Neuron (in vitro differentiated cells): ENCODE data around the gene EIF2B4.
A peak's percentile ranks its signal among the peaks of the same experiment; 100 is the strongest.

Experiments
- H2AFZ ChIP-seq: one replicate; pipeline ENCODE4 v1.6.1; 2013; ENCODE audit warnings: low read depth, mild to moderate bottlenecking, inconsistent platforms, low read length, moderate library complexity
- H3K27me3 ChIP-seq: one replicate; pipeline ENCODE4 v1.6.1; 2013; ENCODE audit warnings: low read length; ENCODE audit not compliant: insufficient read depth
- H3K36me3 ChIP-seq: one replicate; pipeline ENCODE4 v1.6.1; 2013; ENCODE audit warnings: low read length; ENCODE audit not compliant: insufficient read depth
- H3K4me1 ChIP-seq: one replicate; pipeline ENCODE4 v1.6.1; 2013; ENCODE audit warnings: low read length; ENCODE audit not compliant: insufficient read depth
- H3K4me3 ChIP-seq: 2 replicates; pipeline ENCODE4 v1.5.1; 2013; ENCODE audit warnings: mild to moderate bottlenecking, low read length, moderate library complexity
- H3K9me3 ChIP-seq: one replicate; pipeline ENCODE4 v1.6.1; 2013; ENCODE audit warnings: low read length

The EIF2B4 gene

DNA sequence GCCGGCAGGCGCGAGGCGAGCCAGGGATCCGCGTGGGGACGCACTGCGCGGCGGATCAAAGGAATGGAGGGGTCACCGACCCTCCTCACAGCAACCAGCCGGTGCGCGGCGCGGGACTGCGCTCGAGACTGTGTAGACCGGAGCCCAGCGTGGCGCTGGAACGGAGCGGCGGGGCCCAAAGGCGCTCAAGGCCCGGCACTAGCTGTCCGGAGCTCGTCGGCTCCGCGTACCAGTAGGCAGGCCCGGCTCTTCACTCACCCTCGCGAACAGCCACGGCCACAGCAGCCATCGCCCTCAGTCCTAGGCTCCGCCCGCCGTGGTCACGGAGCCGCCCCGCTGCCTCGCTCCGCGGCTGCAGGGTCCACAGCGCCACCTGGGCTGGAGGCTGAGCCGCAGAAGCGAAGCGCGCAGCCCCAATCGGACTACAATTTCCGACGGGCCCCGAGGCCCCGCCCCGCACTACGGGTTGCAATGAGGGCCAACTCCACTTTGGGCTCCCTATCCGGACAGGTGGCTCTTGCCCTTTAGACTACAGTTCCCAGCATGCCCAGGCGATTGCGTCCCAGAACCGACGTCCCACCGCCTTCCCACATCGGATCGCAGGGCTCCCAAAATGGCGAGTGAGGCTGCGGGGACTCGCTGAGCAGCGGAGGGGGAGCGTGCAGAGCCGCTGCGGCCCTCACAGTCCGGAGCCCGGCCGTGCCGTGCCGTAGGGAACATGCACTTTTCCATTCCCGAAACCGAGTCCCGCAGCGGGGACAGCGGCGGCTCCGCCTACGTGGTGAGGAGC is at the start of gene EIF2B4, which contains the start of gene SNX17:
TSS of gene EIF2B4 (minus strand) at position 313 of the 790 bp plus-strand sequence. CDS start at position 289, 24 bp downstream.
TSS of gene SNX17 (plus strand) at position 591 of the 790 bp plus-strand sequence. CDS start at position 719, 128 bp downstream.
- peaks cover 57% of the 10 kb centered on the region for H3K36me3 ChIP-seq
- H3K9me3 ChIP-seq, result no peaks in the 10 kb centered on the region
- peak within 1 kb of the TSS; percentile 63 for H2AFZ ChIP-seq
- peak within 1 kb of the TSS; percentile 87 for H3K4me3 ChIP-seq
- no peaks in the 10 kb centered on the region for H3K27me3 ChIP-seq
- peaks cover 24% of the 10 kb centered on the region for H3K4me1 ChIP-seq

DNA sequence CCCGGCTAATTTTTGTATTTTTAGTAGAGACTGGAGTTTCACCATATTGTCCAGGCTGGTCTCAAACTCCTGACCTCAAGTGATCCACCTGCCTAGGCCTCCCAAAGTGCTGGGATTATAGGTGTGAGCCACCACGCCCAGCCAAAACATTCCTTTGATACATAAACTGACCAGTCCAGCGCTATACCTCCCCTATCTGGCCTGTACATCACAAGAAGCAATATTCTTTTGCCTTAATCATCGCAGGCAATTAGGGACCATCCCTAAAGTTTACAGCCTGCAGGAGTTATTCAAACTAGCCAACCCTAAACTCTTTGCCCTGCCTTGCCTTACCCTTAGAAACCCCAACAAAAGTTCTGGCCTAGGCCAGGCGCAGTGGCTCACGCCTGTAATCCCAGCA is 46.0 kb upstream of the EIF2B4 start:
- no peak overlapping the region for H3K4me3 ChIP-seq
- no peaks in the 10 kb centered on the region for H3K9me3 ChIP-seq
- H3K36me3 ChIP-seq, result no peaks in the 10 kb centered on the region
- no peaks in the 10 kb centered on the region for H3K27me3 ChIP-seq
- no peak overlapping the region for H2AFZ ChIP-seq
- no peaks in the 10 kb centered on the region for H3K4me1 ChIP-seq

DNA sequence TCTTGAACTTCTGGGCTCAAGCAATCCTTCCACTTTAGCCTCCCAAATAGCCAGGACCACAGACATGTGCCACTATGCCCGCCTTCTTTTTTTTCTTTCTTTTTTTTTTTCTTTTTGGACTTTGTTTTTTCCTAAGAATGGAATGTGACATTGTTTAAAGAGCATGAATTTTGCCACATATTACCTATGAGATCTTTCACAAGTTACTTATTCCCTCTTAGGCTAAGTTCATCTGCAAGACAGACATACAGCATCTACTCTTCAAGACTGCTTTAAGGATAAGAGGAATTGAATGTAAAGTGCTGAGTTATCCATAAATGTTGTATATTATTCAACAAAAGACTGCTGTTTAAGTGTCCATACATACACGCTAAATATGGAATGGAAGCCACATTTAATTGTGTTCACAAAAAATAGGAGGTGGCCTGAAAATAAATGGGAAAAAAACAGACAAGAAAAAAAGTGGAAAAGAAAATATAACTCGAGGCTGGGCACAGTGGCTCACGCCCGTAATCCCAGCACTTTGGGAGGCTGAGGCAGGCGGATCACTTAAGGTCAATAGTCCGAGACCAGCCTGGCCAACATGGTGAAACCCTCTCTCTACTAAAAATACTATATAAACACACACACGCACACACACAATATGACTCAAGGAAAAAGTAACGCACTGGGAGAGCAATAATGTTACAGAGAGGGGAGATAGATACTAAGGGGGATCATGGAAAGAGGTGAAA is 42.4 kb upstream of the EIF2B4 start:
- Histone ChIP-seq H3K27me3 (no peaks in the 10 kb centered on the region), H3K4me1 (peaks cover 12% of the 10 kb centered on the region), H3K4me3 (no peak overlapping the region), H3K36me3 (peaks cover under 1% of the 10 kb centered on the region), H3K9me3 (no peaks in the 10 kb centered on the region), H2AFZ (no peak overlapping the region)

DNA sequence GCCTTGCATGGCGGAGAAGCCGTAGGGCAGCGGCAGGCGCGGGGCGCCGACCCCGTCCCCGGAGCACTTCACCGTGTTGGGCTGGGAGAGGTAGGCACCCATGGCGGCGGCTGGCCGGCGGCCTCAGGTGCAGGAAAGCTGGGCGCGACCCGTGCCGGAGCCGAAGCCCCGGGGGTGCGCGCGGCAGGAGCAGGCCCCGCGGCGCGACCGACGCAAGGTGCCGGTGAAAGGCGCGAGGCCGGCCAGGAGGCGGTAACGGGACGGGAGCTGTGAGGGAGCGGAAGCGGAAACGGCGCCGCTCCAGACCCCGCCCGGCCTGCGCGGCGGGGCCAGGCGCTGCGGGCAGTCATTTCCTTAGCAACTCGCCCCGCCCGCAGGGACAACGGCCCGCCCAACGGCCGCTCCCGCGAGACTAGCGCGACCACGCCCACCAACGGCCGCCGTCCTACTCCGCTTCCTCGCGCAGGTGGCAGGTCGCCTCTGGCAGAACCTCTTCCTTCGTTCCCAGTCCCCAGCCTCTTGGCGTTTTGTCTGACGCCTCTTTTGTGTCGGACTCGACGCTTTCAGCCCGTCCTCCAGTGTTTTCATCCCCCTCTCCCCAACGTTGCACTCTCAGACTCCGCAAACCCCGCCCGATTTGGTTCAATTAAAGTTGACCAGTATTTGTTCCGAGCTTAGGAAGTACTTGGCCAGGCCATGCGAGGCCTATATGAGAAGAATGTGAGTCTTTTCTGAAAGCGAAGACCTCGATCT is 39.4 kb upstream of the EIF2B4 start, which contains the start of gene PPM1G:
TSS of gene PPM1G (minus strand) at position 271 of the 753 bp plus-strand sequence. CDS start at position 102, 169 bp downstream.
- H3K9me3 ChIP-seq, result no peaks in the 10 kb centered on the region
- no peaks in the 10 kb centered on the region for H3K27me3 ChIP-seq
- peaks cover 15% of the 10 kb centered on the region for H3K4me1 ChIP-seq
- H3K4me3 ChIP-seq, result peak within 1 kb of the TSS; percentile 56
- peaks cover 18% of the 10 kb centered on the region for H3K36me3 ChIP-seq
- H2AFZ ChIP-seq, result peak within 1 kb of the TSS; percentile 96

DNA sequence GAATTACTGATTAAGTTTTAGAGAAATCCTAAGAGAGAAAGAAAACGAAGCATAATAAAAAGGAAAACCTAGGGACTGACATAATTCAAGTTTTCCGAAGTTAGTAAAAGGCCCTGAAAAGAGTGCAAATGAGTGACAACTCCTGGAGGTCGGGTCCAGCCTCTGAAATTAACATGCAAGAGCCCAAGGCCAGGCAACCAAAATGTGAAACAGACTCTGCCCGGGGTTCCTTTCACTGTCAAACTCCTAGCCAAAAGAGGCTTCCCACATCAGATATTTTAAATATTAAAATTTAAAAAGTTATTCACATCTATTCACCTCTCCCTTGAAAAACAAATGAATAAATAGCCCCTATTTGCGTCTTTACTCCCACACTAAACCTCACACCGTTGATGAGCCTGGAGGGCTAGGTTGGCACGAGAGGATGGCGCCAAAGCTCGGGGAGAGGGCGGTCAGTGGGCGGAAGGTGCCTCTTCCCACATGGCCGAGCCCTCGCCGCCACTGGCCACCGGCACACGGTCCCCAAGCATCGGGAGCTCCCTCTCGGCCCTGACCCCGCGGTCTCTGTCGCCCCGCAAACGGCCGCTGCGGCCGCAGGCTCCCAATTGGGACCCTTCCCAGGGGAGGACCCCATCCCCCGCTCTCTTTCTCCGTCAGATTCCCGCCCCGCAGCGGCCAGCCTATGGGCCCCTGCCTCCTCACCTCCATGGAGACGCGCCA is 38.6 kb upstream of the EIF2B4 start:
- H2AFZ ChIP-seq, result peak overlapping the region; percentile 96
- H3K4me3 ChIP-seq, result peak overlapping the region; percentile 56

DNA sequence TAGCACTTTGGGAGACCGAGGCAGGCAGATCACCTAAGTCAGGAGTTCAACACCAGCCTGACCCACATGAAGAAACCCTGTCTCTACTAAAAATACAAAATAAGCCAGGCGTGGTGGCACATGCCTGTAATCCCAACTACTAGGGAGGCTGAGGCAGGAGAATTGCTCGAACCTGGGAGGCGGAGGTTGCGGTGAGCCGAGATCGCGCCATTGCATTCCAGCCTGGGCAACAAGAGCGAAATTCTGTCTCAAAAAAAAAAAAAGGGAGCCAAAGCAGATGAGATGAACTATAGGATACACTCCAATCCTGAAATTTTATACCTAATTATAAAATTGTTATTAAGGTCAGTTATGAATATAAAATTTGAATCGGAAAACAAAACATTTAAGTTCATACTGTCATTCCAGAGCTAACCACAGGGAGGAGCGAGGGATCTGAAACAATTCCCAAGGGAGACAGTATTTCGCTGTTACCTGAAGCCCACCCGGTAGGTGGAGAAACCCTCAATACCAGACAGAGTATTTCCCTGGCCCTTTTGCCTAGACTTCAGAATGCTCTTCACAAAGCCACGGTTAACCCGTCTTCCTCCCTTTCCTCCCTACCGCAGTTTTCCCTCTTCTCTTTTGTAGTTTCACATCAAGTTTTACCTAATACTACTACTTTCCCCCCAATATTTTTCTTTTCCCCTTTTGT is 37.8 kb upstream of the EIF2B4 start:
- peaks cover 18% of the 10 kb centered on the region for H3K36me3 ChIP-seq
- no peak overlapping the region for H2AFZ ChIP-seq
- H3K4me1 ChIP-seq, result peaks cover 15% of the 10 kb centered on the region
- no peaks in the 10 kb centered on the region for H3K27me3 ChIP-seq
- H3K4me3 ChIP-seq, result peak overlapping the region; percentile 56
- H3K9me3 ChIP-seq, result no peaks in the 10 kb centered on the region

More for the DNA sequence above, 38.6 kb upstream of the EIF2B4 start:
- peaks cover 15% of the 10 kb centered on the region for H3K4me1 ChIP-seq
- H3K9me3 ChIP-seq, result no peaks in the 10 kb centered on the region
- no peaks in the 10 kb centered on the region for H3K27me3 ChIP-seq
- H3K36me3 ChIP-seq, result peaks cover 18% of the 10 kb centered on the region

DNA sequence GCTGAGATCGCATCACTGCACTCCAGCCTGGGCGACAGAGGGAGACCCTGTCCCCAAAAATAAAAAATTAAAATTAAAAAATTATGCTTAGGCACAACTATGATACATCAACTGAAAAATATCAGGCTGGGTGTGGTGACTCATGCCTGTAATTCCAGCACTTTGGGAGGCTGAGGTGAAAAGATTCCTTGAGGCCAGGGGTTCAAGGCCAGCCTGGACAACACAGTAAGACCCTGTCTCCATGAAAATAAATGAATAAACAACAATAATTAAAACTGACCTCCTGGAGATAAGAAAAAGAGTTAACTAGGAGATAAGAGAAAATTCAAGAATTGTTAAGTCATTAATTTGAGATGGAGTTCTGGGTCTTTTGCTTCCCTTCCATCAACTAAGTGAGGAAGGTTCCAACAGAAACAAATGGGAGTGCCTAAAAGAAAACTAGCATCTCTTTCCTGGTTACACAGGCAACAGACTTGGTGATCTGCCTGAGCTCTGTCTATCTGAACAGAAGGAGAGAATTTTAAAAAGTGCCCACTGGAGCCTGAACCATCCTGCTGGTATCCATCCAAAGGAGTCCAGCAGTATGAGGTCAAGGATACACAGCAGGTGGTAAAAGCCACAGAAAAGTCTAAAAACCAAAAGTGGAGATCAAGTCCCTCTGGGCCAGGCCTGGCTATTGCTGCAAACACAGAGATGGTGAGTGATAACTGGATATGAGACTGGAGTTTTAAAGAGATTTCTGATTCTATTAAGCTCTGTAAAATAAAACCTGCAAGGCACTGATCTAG is 30.4 kb upstream of the EIF2B4 start:
- Histone ChIP-seq H3K27me3 (no peaks in the 10 kb centered on the region), H3K4me3 (no peak overlapping the region), H3K36me3 (peaks cover 17% of the 10 kb centered on the region), H2AFZ (no peak overlapping the region), H3K9me3 (peaks cover 2% of the 10 kb centered on the region), H3K4me1 (no peaks in the 10 kb centered on the region)

DNA sequence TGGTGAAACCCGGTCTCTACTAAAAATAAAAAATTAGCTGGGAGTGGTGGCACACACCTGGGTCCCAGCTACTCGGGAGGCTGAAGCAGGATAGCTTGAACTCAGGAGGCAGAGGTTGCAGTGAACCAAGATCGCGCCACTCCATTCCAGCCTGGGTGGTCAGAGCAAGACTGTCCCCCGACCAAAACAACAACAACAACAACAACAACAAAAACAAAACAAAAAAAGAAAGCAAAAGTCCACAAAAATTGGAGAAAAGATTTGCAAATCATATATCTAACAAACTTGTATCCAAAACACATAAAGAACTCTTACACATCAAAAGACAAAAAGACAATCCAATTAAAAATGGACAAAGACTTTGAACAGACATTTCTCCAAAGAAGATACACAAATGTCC is 28.8 kb upstream of the EIF2B4 start:
- H3K4me1 ChIP-seq, result no peaks in the 10 kb centered on the region
- no peak overlapping the region for H3K4me3 ChIP-seq
- peaks cover 12% of the 10 kb centered on the region for H3K36me3 ChIP-seq
- no peak overlapping the region for H2AFZ ChIP-seq
- no peaks in the 10 kb centered on the region for H3K27me3 ChIP-seq
- peaks cover 2% of the 10 kb centered on the region for H3K9me3 ChIP-seq

DNA sequence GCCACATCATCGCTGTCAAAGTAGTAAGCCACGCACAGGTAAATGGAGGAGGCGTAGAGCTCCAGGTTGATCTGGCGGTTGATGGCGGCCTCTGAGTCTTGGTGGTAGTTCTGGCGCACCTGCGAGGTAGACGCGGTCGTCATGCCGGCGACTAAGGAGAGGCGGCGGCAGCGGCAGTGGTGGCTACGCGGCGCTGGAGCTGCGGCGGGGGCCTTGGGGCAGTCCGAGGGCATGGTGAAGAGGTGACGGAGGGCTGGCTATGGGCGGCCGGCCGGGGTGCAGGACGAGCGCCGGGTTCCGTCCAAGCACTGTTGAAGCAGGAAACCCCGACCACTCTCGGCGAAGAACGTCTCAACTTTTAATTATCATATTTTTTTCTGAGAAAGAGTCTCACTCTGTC is 23.1 kb upstream of the EIF2B4 start:
- Histone ChIP-seq H3K27me3 (no peaks in the 10 kb centered on the region), H3K4me1 (no peaks in the 10 kb centered on the region), H2AFZ (no peak overlapping the region), H3K9me3 (no peaks in the 10 kb centered on the region), H3K36me3 (peaks cover 16% of the 10 kb centered on the region), H3K4me3 (no peak overlapping the region)

DNA sequence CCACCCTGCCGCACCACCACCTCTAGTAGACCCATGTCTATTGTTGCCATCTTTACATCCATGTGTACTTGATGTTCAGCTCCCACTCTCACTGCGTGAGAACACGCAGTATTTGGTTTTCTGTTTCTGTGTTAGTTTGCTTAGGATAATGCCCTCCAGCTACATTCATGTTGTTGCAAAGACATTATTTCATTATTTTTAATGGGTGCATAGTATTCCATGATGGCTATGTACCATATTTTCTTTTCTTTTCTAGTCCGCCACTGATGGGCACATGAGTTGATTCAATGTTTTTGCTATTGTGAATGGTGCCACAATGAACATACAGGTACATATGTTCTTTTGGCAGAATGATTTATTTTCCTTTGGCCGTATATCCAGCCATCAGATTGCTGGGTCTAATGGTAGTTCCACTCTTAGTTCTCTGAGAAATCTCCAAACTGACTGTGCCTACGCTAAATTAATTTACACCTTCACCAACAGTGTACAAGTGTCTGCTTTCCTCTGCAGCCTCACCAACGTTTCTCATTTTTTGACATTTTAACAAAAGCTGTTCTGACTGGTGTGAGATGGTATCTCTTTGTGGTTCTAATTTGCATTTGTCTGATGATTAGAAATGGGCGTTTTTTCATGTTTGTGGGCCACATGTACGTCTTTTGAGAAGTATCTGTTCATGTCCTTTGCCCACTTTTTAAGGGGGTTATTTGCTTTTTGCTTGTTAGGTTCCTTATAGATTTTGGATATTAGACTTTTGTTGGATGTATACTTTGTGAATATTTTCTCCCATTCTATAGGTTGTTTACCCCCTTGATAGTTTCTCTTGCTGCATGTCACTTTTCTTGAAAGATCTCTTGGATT is 20.9 kb upstream of the EIF2B4 start:
- Histone ChIP-seq H3K36me3 (peaks cover 24% of the 10 kb centered on the region), H2AFZ (no peak overlapping the region), H3K27me3 (no peaks in the 10 kb centered on the region), H3K9me3 (no peaks in the 10 kb centered on the region), H3K4me3 (no peak overlapping the region), H3K4me1 (no peaks in the 10 kb centered on the region)
